OCI-LY3 (cell line): ENCODE results near the gene NDUFV1.

ENCODE experiments used
- EZH2phosphoT487 ChIP-seq: fragments of 200-600 bp; shearing (Covaris generic); IDR thresholded peaks from 2 replicates; pipeline ENCODE4 v1.6.1; 2018; ENCODE audit warnings: antibody characterized with exemption, mixed run types, low read depth
- TF ChIP-seq, protein P1 (sequence below): fragments of 200-600, 300-600 bp; sonication (generic); IDR thresholded peaks from 2 replicates; pipeline ENCODE4 v1.5.1; 2014; ENCODE audit warnings: antibody characterized with exemption, low read length, low read depth

DNA sequence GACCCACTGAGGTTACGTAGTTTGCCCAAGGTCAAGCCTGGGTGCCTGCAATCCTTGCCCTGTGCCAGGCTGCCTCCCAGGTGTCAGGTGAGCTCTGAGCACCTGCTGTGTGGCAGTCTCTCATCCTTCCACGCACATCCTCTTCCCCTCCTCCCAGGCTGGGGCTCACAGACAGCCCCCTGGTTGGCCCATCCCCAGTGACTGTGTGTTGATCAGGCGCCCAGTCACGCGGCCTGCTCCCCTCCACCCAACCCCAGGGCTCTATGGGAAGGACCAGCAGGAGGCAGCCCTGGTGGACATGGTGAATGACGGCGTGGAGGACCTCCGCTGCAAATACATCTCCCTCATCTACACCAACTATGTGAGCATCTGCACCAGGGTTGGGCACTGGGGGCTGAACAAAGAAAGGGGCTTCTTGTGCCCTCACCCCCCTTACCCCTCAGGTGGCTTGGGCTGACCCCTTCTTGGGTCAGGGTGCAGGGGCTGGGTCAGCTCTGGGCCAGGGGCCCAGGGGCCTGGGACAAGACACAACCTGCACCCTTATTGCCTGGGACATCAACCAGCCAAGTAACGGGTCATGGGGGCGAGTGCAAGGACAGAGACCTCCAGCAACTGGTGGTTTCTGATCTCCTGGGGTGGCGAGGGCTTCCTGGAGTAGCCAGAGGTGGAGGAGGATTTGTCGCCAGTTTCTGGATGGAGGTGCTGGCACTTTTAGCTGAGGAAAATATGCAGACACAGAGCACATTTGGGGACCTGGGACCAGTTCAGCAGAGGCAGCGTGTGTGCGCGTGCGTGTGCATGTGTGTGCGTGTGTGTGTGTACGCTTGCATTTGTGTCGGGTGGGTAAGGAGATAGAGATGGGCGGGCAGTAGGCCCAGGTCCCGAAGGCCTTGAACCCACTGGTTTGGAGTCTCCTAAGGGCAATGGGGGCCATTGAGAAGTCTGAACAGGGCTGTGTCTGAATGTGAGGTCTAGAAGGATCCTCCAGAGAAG, 21.6 kb upstream of the NDUFV1 start:
- TF ChIP-seq EZH2phosphoT487, result no peak
- TF ChIP-seq, protein P1, sequence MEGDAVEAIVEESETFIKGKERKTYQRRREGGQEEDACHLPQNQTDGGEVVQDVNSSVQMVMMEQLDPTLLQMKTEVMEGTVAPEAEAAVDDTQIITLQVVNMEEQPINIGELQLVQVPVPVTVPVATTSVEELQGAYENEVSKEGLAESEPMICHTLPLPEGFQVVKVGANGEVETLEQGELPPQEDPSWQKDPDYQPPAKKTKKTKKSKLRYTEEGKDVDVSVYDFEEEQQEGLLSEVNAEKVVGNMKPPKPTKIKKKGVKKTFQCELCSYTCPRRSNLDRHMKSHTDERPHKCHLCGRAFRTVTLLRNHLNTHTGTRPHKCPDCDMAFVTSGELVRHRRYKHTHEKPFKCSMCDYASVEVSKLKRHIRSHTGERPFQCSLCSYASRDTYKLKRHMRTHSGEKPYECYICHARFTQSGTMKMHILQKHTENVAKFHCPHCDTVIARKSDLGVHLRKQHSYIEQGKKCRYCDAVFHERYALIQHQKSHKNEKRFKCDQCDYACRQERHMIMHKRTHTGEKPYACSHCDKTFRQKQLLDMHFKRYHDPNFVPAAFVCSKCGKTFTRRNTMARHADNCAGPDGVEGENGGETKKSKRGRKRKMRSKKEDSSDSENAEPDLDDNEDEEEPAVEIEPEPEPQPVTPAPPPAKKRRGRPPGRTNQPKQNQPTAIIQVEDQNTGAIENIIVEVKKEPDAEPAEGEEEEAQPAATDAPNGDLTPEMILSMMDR, result no peak
